GM21737 (cell line): Measurements from ENCODE around the gene TCEANC2.
"Not testable (repeated sequence)": the region's sequence is repeated elsewhere in the genome, so short reads cannot be mapped to it uniquely, and the experiment has no call there.

Experiments used
- ATAC-seq: cut with Tn5 transposase; IDR thresholded peaks from one replicate; pipeline ENCODE4 v1.9.1; 2021; ENCODE audit warnings: mild to moderate bottlenecking, moderate library complexity; ENCODE audit not compliant: unreplicated experiment

The TCEANC2 gene

DNA sequence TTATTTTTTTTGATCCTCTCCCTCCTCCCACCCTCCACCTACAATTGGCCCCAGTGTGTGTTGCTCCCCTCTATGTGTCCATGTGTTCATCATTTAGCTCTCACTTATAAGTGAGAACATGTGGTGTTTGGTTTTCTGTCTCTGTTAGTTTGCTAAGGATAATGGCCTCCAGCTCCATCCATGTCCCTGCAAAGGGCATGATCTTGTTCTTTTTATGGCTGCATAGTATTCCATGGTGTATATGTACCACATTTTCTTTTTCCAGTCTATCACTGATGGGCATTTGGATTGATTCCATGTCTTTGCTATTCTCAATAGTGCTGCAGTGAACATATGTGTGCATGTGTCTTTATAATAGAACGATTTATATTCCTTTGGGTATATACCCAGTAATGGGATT, 28.6 kb upstream of the TCEANC2 start:
- ATAC-seq, result not testable (repeated sequence)

DNA sequence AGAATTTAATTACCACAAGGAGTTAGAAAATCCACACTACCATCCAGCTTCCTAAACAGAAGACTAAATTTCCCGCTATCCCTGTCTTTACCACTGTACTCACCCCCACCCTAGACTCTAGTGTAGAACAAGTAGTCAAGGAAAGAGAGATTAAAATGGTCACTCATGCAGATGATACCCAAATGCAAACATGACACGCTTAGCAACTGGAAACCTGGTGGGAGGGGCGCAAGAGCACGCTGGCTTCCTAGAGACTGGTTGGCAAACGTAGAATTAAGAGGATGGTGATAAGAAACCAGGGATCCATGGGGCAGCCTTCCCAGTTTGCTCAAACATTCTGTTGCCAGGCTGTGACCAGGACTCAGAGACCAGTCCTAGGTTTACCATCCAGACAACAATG, 25.6 kb upstream of the TCEANC2 start:
- ATAC-seq, result no peak

DNA sequence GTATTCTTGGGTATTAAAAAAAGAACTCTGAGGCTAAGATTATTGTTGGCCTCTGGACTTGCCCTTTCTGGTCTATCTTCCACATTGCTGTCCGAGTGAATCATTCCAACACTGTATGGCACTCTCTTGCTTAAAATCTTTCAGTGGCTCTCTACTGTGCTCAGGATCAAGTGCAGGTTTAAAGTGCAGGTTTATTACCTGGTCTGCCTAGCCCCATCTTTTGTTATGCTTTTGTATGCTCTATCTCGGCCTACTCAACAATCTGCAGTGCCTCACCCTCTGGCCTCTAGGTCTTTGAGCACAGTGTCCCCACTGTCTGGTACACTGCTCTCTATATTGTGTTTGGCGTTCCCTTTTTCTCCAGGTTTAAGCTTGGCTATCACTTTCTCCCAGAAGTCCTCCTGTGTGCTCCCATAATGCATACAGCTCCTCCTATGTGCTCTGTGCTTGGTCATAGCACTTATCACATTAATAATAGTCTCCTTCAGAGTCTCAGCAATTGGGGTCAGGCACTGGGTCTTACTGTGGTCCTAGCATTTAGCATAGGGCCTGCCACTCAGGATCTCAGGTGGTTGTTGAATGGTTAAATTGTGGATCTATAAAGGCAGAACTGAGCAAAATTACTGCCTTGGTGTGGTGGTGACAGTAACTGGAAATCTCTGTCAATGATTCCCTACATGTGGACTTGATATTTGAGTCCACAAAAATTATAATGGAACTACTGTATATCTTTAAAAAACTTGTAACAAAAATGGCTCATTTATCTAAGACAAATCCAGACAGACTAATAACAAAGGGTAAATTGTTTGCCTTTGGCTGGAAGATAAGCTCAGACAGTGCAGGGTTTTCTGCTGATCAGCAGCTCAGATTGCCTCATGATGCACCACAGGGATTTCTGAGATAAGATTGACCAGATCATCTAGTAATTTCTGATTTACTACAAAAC, 24.8 kb upstream of the TCEANC2 start:
- ATAC-seq, result no peak

DNA sequence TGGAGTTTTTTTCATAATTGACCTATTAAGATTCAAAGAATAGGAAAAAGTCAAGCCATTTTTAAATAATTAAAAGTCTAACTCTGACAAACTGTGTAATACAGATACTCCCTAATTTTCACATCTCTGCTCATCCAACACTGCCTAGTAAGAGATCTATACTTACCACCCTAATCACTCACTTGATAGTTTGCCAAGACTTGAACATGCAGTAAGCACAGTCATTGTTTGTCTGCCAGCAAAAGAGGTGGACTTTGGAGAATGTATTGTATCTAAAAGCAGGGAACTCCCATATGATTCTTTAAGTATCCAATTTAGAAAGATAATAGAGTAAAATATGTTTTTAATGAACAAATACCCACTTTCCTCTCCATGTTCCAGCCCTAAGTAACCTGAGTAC, 15.9 kb upstream of the TCEANC2 start:
- ATAC-seq, result no peak

DNA sequence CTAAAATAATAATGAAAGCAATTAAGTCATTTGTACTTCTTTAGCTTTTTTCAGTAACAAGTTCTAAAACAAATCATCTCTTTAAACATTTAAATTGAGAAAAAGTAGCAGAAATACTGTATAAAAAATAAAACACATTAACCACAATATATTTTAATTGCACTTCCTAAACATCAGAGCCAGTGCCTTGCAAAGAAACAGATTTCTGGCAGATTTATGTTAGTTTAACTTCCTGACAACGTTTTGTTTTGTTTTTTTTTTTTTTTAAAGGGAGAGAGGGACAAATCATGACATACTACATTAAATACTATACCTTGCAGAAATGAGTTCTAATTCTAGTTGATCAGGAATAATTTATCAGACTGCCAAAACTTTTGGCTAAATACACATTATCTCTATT, 11.6 kb upstream of the TCEANC2 start:
- ATAC-seq, result no peak

DNA sequence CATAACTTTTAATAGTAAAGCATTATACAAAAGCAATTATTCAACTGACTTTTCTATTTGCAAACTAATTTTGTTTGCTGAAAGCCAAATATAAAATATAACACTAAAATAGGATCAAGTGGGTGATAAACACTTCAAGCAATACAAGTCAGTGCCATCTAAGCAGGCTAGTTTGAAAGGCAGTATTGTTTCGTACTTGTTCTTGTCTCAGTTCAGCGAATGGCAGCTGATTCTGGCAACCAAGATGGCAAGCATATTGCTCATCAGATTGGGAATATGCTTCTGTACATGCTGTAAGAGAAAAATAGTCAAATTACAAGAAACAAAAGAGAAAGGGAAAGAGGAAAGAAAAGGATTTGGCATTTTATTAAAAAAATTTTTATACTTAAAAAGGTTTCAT, 7.9 kb upstream of the TCEANC2 start:
- no peak for ATAC-seq

DNA sequence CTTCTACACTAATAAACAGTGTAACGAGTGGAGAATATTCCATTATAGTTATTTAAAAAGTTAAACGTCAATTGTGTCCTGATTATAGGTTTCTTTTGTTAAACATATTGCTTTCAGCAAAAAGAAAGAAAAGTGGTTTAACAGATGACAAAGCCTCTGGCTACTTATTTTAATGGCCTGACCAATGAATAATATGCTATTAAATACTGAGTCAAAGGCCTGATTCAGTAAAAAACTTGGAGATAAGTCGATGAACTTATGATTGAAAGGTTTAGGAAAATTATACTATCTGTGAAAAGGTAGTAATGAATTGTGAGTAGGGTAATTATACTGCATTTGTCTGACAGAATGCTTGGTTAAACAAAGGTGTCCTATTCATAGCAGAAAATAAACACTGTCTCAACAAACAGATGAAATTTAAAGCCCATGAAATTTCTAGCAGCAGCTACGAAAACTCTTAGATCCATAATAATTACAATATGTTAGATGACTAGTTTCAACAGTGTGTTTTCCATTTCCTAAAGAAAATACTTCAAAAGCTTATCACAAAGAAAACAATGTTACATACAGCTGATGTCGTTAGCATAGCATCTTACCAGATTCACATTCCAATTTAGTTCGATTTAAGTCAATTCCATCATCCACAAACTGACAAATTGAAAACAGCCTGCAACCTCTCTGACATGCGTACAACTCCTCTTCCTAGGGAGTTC, 6.6 kb upstream of the TCEANC2 start:
- no peak for ATAC-seq

DNA sequence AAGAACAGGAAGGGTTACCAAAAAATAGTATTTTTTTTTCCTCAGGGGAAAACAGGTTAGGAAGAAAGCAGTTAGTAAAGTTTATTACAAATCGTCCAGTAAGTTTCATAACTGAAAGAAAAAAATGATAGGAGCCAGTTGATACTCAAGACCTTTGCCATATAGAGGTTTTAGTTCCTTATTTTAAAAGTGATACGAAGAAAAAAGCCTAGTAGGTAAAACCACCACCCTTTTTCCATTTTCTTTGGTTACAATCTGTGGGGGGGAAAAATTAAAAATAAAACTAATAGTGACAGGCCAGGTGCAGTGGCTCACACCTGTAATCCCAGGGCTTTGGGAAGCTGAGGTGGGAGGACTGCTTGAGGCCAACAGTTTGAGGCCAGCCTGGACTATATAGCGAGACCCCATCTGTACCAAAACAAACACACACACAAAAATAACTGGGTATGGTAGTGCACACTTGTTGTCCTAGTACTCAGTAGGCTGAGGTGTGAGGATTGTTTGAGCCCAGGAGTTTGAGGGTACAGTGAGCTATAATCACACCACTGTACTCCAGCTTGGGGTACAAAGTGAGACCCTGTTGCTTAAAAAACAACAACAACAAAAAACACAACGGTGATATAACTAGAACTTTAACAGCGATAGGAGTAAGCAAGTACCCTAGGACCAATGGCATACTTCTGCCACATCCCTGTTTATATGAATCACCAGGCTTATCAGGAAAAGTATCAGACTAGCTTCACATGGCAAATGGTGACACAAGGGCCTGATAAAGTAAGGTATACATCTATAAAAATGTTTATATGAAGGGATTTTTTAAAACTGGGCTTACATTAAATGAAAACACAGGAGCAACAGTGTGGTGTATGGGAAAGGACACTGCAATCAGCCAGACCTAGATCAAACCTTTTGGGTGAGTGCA, 5.8 kb upstream of the TCEANC2 start:
- ATAC-seq, result no peak

DNA sequence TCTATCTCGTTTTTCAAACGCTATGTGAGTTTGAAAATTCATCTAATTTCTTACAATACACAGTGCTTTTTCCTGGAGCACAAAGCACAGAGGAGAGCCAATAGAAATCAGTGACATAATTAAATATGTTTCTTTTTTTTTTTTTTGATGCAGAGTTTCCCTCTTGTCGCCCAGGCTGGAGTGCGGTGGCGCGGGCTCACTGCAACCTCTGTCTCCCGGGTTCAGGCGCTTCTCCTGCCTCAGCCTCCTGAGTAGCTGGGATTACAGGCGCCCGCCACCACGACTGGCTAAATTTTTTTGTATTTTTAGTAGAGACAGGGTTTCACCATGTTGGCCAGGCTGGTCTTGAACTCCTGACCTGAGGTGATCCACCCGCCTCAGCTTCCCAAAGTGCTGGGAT, 3.0 kb upstream of the TCEANC2 start:
- ATAC-seq, result not testable (repeated sequence)

DNA sequence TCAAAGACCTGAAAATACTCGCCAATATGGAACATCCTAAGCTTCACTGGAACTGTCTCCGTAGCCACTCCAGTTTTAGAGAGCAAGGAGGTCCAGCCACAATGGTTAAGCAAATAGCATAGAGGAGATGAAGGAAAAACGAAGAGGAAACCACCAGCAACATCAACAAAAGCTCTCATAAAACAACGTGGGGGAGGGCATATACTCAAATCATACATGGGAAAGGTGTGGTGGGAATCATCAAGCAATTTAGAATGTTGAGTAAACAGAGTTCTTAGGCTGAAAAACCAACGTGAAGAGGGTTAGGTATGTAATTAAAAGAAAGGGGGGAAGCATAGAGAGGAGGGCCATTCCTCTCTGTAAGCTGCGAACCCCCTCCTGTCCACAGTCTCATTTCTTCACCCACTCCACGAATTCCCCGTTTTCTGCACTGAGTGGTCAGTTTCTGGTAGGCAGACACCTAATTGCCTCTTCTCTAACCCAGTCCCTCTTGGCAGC, 1.4 kb upstream of the TCEANC2 start:
- ATAC-seq, result no peak

DNA sequence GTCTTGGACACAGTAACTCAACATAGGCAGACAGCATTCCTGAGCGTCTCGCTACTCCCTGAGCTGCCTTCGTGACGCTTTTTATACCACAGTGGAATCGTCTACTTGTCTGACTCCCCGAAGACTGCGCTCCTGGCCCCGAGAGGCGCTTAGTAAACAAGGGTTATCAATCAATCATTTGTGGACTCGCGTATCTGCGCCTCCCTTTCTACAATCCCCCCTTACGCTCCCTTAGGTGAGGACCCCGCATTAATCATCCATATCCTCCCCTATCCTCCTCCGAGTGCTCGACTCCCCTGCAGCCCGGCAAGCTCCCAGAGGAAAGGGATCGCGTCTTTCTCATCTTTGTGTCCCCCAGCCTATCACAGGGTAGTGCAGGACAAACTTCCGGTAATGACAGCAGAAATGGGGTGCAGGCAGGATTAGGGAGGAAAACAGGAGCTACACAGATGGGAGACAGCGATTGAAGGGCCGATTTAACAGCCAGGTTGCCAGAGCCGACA, 926 bp upstream of the TCEANC2 start:
- ATAC-seq, result peak; percentile 18

DNA sequence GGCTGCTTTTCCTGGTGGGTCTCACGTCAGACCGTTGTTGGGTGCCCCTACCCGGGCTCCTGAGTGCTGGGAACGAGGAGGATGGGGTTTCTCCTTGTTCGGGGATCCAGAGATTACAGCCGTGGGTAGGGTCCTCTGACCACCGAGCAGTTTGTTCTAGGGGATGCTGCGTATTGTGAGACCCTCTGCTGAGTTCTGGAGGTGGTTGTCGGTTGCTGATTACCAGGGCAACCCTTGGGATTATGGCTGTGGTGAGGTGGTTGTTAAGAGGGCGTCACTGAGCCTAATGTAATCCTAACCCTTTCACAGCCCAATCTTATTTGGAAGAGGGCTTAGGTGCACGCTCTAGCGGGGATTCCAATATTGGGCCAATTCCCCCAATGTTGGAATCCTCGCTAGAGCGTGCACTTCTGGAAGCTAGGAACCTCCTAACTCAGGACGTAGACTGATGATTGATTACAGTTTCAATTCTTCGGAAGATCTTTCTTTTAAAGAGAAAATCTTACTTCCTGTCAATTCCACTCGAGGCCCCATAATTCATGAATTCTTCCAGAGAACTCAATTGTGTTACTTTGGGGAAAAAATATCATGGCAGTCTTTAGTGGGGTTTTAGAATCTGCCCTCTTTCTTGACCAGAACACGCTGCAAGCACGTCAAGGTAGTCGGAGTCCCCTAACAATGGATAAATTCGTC, 483 bp downstream of the TCEANC2 start:
- ATAC-seq, result no peak

DNA sequence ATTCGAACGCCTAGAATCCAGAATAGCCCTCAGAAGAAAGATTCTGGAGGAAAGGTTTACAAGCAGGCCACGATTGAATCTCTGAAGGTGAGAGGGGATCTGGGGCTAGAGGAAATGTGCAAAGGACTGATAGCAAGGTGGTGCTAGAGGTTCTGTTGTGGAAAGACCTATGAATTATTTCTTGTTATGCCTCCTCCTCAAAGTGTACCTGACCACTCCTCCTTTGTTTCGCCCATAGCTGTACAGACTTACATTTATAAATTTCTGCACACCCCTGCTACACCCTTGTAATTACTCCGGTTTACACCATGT, 986 bp downstream of the TCEANC2 start:
- ATAC-seq, result no peak

DNA sequence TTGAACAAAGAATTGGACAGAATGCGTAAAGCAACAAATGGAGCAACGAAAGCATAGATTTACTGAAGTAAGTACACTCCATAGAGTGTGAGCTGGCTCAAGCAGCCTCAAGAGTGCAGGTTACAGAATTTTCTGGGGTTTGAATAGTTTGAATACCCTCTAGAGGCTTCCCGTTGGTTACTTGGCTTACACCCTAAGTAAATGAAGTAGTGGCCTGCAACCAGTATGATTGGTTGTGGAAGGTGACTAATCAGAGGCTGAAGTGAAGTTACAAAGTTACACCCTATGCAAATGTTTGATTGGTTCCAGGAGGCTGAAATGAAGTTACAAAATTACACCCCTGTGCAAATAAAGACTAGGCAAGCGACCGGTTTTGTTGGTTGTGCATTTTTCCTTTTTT, 10.9 kb downstream of the TCEANC2 start:
- no peak for ATAC-seq

DNA sequence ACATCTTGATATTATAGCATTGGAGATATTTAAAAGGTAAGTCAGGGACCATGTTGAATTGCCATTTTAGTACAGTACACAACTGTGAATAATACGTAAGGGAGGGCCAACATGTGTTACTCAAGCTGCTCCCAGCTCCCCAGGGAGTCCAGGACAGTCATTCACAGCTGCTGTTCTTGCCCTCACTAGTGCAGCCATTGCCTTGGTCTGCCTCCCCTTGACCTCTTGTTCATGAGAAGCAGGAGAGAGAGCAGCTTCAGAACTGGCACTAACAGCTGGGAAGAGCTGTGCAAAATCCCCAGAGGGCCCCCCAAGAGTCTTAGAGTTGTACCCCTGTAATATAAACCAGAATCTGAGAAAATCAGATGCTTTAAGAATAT, 16.4 kb downstream of the TCEANC2 start:
- no peak for ATAC-seq

DNA sequence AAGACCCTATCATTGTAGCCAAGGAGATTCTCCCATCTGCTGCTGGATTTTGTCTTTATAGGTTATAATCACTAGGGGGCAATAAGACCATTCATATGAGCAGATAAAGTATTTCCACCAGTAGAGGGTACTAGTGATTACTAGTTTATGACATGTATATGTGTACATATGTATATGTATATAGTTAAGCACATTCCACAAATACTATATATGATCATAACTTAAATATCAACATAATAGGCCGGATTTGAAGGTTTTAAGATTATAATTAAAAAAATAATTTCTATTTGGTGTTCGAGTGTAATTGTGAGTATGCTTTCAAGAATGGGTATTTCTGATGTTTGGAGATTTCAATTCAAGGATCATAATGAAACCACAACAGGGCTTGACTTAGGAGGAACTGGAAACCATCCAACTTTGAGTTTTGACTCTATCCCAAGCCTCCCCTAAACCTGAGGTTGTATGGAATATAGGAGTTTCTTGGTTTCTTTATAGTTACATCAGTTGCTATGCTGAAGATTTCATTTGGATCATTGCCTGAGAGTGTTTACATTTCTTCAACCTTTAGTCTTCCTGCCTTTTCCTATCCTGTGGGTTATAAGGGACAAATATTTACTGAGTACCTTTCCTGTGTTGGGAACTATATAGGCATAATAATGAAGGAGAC, 16.9 kb downstream of the TCEANC2 start:
- no peak for ATAC-seq

DNA sequence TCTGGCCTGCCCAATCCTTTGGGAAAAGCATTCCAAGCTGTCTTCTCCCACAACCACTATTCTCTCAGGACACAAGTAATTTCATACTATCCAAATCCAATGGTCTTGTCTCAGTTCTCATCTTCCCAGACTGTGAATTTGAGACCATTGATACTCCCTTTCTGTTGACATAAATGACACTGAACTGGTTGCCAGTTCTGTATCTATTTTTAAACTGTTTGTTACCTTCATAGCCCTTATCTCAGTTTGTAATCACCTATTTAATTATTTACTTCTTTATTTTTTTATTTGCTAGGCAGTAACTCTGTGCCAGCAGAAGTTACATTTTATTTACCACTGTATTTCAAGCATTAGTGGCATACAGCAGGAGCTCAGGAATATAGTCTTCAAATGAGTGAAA, 24.0 kb downstream of the TCEANC2 start:
- ATAC-seq, result no peak

DNA sequence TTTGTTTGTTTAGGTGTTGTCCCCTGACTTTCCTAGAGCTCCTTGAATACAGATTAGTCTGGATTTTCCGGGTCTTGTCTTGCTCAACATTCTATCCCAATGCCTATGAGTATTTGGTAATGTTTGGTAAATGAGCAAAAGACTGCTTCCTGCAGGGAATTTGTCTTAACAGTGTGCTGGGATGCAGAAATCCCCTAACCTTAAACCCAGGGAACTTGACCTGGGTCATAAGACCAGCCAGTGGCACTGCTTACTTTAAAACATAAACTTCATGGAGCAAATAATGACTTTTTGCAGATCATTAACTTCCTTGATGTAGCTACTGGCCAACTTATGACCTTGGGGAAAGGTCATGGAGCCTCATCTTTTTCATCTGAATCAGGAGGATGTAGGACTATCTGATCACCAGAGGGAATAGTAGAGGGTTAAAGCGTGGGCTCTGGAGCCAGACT, 27.2 kb downstream of the TCEANC2 start:
- no peak for ATAC-seq

DNA sequence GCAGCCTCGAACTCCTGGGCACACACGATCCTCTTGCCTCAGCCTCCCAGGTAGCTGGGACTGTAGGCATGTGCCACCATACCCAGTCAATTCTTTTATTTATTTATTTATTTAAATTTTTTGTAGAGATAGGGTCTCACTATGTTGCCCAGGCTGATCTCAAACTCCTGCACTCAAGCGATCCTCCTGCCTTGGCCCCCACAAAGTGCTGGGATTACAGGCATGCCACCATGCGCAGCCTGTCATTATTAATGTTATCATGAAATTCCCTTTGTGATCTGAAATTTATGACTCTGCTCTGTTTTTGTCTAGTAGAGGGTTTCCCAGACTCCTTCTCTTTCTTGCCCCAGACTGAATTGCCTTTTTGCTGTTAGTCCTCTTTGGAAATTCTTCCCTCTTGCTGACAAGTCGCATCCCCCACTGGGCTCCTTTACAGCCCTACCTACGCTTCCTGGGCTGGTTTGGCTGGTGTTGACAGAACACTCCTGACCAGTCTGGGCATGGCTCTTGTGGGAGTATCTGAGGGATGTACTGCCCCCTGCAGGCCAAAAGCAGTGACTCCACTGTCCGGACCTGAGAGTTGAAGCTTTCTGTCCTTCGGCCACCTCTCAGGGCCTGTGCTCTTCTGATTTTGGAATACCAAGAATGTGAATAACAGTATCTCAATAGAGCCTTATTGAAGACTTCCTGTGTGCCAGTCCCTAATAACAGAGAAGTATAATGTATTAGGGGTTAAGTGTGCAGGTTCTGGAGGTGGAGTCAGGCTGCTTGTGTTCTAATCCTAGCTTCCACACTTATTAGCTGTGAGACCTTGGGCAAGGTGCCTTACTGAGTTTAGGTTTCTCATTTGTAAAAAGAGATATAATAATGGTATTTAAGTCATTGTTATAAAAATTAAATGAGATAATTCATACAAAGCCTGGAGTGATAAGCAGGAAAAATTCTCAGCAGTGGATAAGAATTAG, 28.2 kb downstream of the TCEANC2 start:
- ATAC-seq, result no peak
